HG03103 (cell line): ENCODE results near the gene ASB17.
"Not testable (repeated sequence)": the region's sequence is repeated elsewhere in the genome, so short reads cannot be mapped to it uniquely, and the experiment has no call there.

Experiments used
- ATAC-seq: cut with Tn5 transposase; IDR thresholded peaks from one replicate; pipeline ENCODE4 v1.9.1; 2021; ENCODE audit warnings: low read depth; ENCODE audit not compliant: unreplicated experiment

The ASB17 gene, protein sequence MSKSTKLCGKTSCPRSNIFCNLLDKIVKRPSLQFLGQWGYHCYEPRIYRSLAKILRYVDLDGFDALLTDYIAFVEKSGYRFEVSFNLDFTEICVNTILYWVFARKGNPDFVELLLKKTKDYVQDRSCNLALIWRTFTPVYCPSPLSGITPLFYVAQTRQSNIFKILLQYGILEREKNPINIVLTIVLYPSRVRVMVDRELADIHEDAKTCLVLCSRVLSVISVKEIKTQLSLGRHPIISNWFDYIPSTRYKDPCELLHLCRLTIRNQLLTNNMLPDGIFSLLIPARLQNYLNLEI

GRCh38 chr1:75932304-75932703 lies at the start of gene ASB17:
TSS of gene ASB17 (minus strand) at chr1:75932404. CDS start at chr1:75932291, 113 bp downstream.
- no peak for ATAC-seq

DNA sequence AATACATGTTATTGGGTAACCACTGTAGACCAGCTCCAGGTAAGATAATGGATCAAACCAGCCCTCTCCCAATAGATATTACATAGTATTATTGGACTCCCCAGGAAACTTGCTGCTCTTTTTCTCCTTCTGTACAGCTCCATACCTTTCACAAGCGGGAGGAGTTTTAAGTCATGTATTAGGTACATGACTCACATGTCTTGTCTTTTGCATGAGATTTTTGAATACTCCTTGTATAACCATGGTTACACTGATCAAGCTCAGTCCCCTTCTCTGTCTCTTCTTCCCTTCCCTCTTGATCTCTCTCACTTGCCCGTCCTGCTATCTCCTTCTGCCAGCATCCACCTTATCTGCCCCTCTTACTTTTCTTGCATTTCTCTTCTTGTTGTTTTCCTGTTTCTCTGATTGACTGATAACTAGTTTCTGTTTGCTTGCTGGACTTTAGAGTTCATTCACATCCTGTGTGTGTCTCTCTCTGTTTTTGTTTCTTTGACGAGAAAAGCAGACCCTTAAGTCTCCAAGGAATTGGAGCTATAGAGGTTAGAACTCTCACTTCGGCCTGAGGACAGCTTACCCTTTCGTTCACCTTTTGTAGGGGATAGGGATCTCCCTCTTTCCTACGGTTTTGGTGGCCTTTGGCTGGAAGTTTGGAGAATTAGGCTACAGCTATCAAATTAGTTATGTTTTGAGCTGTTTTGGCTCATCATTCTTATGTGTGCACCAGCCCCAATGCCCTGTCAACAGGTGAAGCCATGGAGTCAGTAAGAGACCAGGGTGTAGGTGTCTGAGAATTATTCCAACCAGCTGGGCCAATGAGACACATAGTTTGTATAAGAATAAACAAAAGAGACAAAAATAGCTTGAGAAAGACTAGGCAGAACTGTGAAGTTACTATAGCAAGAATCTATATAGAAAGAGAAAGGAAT lies 49.0 kb upstream of the ASB17 start:
- peak; percentile 47 for ATAC-seq

GRCh38 chr1:75970631-75971030 lies 38.4 kb upstream of the ASB17 start:
- ATAC-seq: no peak

- ATAC-seq: no peak
These were observed 37.3 kb upstream of the ASB17 start for GRCh38 chr1:75969550-75969949.

DNA sequence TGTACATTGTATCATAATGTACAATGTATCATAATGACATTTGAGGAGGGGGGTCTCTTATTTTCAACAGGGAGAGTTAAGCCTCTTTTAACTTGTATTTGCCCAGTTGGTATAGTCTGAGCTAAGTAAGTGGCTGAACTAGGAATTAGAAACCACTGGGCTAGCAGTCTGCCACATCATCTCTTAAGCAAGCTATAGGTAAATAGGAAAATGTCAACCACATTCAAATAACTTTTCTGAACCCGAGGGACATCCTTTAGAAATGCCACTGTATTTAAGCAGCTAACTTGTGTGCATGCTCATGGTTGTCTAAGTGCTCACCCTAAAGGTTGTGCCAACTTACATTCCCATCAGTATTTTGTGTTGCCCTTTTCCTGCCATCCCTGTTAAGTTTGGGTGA lies 35.5 kb upstream of the ASB17 start:
- ATAC-seq: no peak

- no peak for ATAC-seq
These were observed 32.7 kb upstream of the ASB17 start for GRCh38 chr1:75964760-75965408.

DNA sequence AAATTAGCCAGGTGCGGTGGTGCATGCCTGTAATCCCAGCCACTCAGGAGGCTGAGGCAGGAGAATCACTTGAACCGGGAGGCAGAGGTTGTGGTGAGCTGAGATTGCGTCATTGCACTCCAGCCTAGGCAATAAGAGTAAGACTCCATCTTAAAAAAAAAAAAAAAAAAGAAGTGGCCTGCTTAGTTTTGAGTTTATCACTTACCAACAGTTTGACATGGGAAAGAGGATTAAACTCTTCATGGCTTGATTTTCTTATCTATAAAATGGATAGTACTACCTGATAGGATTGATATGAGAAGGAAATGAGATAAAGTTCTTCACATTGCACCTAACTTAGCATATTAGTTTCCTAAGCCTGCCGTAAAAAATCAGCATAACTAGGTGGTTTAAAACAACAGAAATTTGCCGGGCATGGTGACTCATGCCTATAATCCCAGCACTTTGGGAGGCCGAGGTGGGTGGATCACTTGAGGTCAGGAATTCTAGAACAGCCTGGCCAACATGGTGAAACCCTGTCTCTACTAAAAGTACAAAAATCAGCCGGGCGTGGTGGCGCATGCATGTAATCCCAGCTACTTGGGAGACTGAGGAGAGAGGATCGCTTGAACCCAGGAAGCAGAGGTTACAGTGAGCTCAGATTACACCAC lies 32.0 kb upstream of the ASB17 start:
- not testable (repeated sequence) for ATAC-seq

DNA sequence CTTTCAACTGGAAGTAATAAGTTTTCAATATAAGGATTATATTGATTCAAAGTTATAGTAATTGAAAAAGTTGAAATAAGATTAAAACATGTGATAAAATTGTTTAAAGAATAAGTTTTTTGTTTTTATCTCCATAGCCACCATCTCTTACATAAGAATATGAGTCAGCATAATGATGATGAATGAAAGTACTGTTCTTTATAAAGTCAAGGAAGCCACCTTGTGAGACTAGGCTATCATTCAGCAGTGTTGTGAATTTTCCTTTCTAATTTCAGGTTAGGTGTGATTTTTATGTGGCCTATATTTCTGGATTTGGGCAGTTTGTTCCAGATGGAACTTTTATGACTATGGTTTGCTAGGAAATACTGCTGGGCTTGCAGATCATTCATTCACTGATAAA lies 22.4 kb upstream of the ASB17 start:
- ATAC-seq: no peak

- ATAC-seq: no peak
These were observed 21.3 kb upstream of the ASB17 start for GRCh38 chr1:75953461-75953860.

DNA sequence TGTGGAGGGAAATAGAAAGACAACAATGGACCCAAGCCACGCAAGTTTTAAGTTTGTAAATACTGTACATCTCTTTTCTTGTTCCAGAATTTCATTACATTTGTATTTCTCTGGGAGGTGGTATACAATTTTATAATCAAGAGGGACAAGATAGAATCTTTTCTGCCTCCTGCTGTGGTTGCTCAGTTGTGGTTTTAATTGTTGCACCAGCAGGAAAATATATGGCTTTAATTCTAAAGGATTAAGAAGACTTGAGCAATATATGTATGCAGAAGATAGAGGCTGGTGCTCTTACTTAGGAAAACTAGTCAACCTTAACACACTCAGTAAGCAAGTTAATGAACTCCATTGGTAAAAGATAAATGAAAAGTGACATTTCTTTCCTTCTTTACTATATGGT lies 19.8 kb upstream of the ASB17 start:
- ATAC-seq: no peak

GRCh38 chr1:75950176-75950575 lies 18.0 kb upstream of the ASB17 start:
- no peak for ATAC-seq

GRCh38 chr1:75943037-75943436 lies 10.8 kb upstream of the ASB17 start:
- ATAC-seq: not testable (repeated sequence)

DNA sequence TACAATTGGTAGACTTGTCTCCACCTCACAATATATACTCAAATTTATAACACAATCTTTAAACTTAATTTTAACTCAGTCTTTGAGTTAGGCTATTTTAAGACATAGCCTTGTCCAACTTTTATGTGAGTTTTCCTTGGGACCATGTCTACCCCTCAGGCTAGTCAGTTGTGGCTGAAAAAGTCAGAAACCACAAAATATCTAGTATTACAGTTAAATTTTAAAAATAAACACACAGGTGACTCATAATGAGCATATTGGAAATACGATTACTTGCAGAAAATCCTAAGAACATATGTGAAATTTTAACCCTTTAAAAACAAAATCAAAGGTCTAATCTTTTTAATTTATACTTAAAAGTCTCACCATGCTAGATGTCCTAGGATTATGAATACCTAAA lies 4.8 kb upstream of the ASB17 start:
- ATAC-seq: peak; percentile 61

GRCh38 chr1:75922698-75923097 lies 9.5 kb downstream of the ASB17 start:
- ATAC-seq: no peak

DNA sequence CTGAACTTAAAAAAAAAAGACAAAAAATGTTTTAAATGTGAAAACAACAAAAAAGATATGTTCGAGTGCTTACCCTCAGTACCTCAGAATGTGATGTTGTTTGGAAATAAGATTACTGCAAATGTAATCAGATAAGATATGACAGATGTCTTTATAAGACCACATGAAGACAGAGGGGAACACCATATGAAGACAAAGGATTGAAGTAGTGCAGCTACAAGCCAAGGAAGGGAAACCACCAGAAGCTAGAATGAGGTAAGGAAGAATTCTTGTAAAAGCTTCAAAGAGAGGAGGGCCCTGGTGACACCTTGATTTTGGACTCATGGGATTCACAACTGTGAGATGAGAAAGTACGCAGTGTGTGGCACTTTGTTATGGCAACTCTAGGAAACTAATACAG lies 15.4 kb downstream of the ASB17 start:
- ATAC-seq: no peak

GRCh38 chr1:75908717-75909152 lies 23.5 kb downstream of the ASB17 start:
- peak; percentile 74 for ATAC-seq

GRCh38 chr1:75901371-75901770 lies 30.8 kb downstream of the ASB17 start:
- ATAC-seq: no peak

DNA sequence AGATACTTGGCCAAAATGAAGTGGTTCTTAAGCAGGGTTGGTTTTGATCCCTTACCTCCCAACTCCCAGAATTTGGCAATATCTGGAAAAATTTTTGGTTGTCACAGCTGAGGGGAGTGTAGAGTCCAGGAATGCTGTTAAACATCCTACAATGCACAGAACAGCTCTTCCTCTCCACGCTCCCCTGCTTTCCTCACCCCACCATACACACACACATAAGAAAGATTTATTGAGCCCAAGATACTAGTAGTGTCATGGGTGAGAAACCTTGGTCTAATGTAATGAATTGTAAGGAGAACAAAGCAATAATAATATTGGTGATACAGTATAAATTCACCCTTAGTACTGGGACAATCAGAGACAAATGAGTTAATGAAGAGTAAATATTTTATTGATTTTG lies 47.8 kb downstream of the ASB17 start:
- no peak for ATAC-seq

DNA sequence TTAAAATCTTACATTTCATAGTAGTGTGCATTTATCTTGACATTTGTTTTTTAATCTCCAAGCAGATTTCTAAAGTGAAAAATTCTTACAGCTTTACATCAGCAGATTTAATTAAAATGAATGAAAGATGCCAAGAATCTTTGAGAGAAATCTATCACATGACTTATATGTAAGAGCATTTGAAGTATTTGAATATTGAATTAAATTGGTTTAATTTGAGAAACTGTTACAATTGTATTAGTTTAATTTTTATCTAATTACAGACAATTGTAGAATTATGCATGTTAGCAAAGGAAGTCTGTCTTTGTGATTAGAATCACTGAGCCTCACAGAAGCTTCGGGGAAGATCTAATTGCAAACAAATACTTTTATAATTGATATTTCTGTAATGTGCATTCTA lies 52.2 kb downstream of the ASB17 start:
- ATAC-seq: no peak

DNA sequence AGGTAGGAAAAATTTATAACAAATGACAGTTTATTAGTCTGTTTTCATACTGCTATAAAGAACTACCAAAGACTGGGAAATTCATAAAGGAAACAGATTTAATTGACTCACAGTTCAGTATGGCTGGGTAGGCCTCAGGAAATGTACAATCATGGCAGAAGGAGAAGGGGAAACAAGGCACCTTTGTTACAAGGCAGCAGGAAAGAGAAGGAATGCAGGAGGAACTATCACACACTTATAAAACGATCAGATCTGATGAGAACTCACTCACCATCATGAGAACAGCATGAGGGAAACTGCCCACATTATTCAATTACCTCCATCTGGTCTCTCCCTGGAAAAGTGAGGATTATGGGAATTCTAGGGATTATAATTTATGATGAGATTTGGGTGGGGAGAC lies 61.3 kb downstream of the ASB17 start:
- no peak for ATAC-seq
